22Rv1 (cell line): ENCODE data around the gene YWHAG.

ENCODE experiments used
- ZFX ChIP-seq: fragments of 450-650 bp; IDR thresholded peaks from 2 replicates; pipeline ENCODE4 v1.6.1; 2017; ENCODE audit warnings: antibody characterized with exemption, borderline replicate concordance
- TF ChIP-seq, protein P1 (sequence below): fragments of 450-650 bp; IDR thresholded peaks from 2 replicates; pipeline ENCODE4 v1.5.1; 2017; ENCODE audit warnings: mild to moderate bottlenecking

DNA sequence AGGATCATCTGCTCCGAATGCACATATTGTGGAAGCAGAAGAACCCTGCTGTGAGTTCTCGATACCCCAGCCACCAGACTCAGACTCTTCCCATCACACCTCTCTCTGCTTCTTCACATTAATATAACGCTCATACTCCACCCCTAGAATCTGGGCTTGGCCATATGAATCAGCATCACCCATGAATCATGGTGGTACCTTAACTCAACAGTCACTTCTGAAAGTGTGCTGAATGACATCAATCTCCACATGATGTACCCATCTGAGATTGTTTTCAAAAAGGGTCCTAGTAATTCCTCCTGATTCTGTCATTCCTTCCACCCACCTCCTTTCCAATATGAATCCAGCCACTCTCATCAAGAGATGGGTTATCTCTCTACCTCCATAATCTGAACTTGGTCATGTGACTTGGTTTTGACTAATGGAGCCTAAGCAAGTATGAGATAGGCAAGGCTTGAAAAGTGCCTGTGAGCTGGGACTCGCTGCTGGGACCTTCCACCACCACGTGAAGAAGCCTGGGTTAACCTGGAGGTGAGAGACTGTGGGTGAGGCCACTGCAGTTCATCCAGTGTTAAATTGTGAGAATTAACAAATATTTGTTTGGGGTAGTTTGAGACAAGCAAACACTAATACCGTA lies 15.4 kb downstream of the YWHAG start:
- TF ChIP-seq, protein P1, sequence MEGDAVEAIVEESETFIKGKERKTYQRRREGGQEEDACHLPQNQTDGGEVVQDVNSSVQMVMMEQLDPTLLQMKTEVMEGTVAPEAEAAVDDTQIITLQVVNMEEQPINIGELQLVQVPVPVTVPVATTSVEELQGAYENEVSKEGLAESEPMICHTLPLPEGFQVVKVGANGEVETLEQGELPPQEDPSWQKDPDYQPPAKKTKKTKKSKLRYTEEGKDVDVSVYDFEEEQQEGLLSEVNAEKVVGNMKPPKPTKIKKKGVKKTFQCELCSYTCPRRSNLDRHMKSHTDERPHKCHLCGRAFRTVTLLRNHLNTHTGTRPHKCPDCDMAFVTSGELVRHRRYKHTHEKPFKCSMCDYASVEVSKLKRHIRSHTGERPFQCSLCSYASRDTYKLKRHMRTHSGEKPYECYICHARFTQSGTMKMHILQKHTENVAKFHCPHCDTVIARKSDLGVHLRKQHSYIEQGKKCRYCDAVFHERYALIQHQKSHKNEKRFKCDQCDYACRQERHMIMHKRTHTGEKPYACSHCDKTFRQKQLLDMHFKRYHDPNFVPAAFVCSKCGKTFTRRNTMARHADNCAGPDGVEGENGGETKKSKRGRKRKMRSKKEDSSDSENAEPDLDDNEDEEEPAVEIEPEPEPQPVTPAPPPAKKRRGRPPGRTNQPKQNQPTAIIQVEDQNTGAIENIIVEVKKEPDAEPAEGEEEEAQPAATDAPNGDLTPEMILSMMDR: no peak
- no peak for TF ChIP-seq ZFX
